Hematopoietic multipotent progenitor cell treated with erythropoietin and hydrocortisone succinate and interleukin-3 and kit ligand, for 8 days (in vitro differentiated cells): ENCODE data around the gene SMIM24.
"Not testable (repeated sequence)": the region's sequence is repeated elsewhere in the genome, so short reads cannot be mapped to it uniquely, and the experiment has no call there.

Experiments
- DNase-seq: peaks from one replicate; pipeline ENCODE4 v3.0.0-alpha.2; 2015

Gene SMIM24

GRCh38 chr19:3454656-3455392, 25.5 kb downstream of the SMIM24 start:
- DNase-seq = no peak

GRCh38 chr19:3453840-3454239, 26.5 kb downstream of the SMIM24 start:
- DNase-seq = no peak

GRCh38 chr19:3452942-3453214, 27.4 kb downstream of the SMIM24 start:
- not testable (repeated sequence) for DNase-seq

GRCh38 chr19:3452171-3452941, 28.0 kb downstream of the SMIM24 start:
- no peak for DNase-seq

- no peak for DNase-seq
Observed at GRCh38 chr19:3451451-3451866, 28.9 kb downstream of the SMIM24 start.

- DNase-seq = peak; percentile 70
Observed at GRCh38 chr19:3450796-3451411, 29.4 kb downstream of the SMIM24 start.

GRCh38 chr19:3448616-3449334, 31.6 kb downstream of the SMIM24 start:
- no peak for DNase-seq

GRCh38 chr19:3446657-3447056, 33.7 kb downstream of the SMIM24 start:
- DNase-seq = not testable (repeated sequence)

GRCh38 chr19:3444695-3445234, 35.6 kb downstream of the SMIM24 start:
- DNase-seq = no peak

- no peak for DNase-seq
Observed at GRCh38 chr19:3443840-3444694, 36.3 kb downstream of the SMIM24 start.

- no peak for DNase-seq
Observed at GRCh38 chr19:3442487-3443071, 37.7 kb downstream of the SMIM24 start.

GRCh38 chr19:3441986-3442329, 38.4 kb downstream of the SMIM24 start:
- no peak for DNase-seq

GRCh38 chr19:3441089-3441985, 39.0 kb downstream of the SMIM24 start:
- DNase-seq = no peak

- peak; percentile 75 for DNase-seq
Observed at GRCh38 chr19:3440082-3440481, 40.2 kb downstream of the SMIM24 start.

- DNase-seq = peak; percentile 94
Observed at GRCh38 chr19:3434630-3435553, 45.4 kb downstream of the SMIM24 start.

- no peak for DNase-seq
Observed at GRCh38 chr19:3433805-3434540, 46.4 kb downstream of the SMIM24 start.

GRCh38 chr19:3433313-3433712, 47.0 kb downstream of the SMIM24 start:
- DNase-seq = no peak

GRCh38 chr19:3431760-3432397, 48.4 kb downstream of the SMIM24 start:
- DNase-seq = no peak

- not testable (repeated sequence) for DNase-seq
Observed at GRCh38 chr19:3430366-3430680, 50.0 kb downstream of the SMIM24 start.
